Measurements from ENCODE around the gene ZNF442.
"Not testable (repeated sequence)": the region's sequence is repeated elsewhere in the genome, so short reads cannot be mapped to it uniquely, and the experiment has no call there.

GRCh38 chr19:12362236-12362635 lies 3.2 kb downstream of the ZNF442 start:
- TF ChIP-seq CTCF, POLR2AphosphoS5, POLR2A (IDR thresholded peaks at IDR 0.05): not testable (repeated sequence)
